Calu3 (cell line): Measurements from ENCODE around the gene AAK1. TPM values are rescaled to one million over a fixed set of nuclear protein-coding genes. Genes with fewer than 3 reads are reported as not detected.

ENCODE experiments used
- BruUV-seq: library from RNA; stranded (reverse); fragments of 400-500 nt; replicated peaks from 2 replicates; lab custom pipeline; 2021; lab: Mats Ljungman, UMichigan
- CTCF ChIA-PET: fragments of 300-600 bp; sonication (Branson Sonifier 250); formaldehyde crosslinking; loops from one replicate; lab custom pipeline; 2022; ENCODE audit warnings: antibody characterized with exemption; lab: Charles Lee
- DNase-seq: peaks from one replicate; pipeline ENCODE4 v3.0.0; 2022
- H3K27ac Mint-ChIP-seq: one replicate; pipeline ENCODE4 v1.8.0; 2022; ENCODE audit warnings: mixed read lengths; ENCODE audit not compliant: unreplicated experiment
- H3K27me3 Mint-ChIP-seq: one replicate; pipeline ENCODE4 v1.8.0; 2022; ENCODE audit warnings: mixed read lengths; ENCODE audit not compliant: unreplicated experiment
- H3K36me3 Mint-ChIP-seq: one replicate; pipeline ENCODE4 v1.8.0; 2022; ENCODE audit warnings: mild to moderate bottlenecking, moderate library complexity, mixed read lengths; ENCODE audit not compliant: insufficient read depth, unreplicated experiment
- H3K4me1 Mint-ChIP-seq: one replicate; pipeline ENCODE4 v1.8.0; 2022; ENCODE audit warnings: mild to moderate bottlenecking, low read depth, mixed read lengths; ENCODE audit not compliant: unreplicated experiment
- H3K4me3 Mint-ChIP-seq: one replicate; pipeline ENCODE4 v1.8.0; 2022; ENCODE audit warnings: mild to moderate bottlenecking, low read depth, moderate library complexity, mixed read lengths; ENCODE audit not compliant: unreplicated experiment
- H3K9me3 Mint-ChIP-seq: one replicate; pipeline ENCODE4 v1.8.0; 2022; ENCODE audit warnings: low read depth, mixed read lengths; ENCODE audit not compliant: unreplicated experiment
- intact Hi-C: fragments of 100-400 bp; cut with micrococcal nuclease; formaldehyde crosslinking; loops from one replicate; pipeline ENCODE4 v1.10.0; 2022; ENCODE audit not compliant: unreplicated experiment
- total RNA-seq: library from RNA; stranded (reverse); gene quantifications from 2 replicates; pipeline ENCODE4 v1.2.3, GENCODE V29; 2022
- TF ChIP-seq, protein P1 (sequence below): fragments of 200-600 bp; IDR thresholded peaks from one replicate; pipeline ENCODE4 v1.8.0; 2022; ENCODE audit warnings: antibody characterized with exemption; ENCODE audit not compliant: unreplicated experiment

AAK1 gene
- total RNA-seq, 1 experiment from 2014 or later = 46.7 TPM

DNA sequence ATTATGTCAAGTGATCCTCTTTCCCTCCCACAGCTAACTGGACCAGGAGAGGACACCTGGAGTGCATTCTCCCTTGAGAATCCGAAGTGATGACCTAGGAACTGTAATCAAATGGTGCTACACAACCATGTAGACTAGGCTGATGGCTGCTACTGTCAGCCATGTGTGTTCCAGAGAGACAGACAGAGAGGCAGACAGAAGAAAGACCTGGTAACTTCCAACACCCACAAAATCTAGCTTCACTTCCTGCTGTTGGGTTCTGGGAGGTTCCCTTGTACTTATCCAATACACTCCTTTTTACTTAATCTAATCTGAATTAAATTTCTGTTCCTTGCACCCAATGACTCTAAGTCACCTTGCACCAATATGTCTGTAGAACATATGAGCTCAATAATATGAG, 72.3 kb downstream of the AAK1 start:
- CTCF ChIA-PET = interaction anchor here (0.8 to 1.6 kb wide), 3 partner anchors 10 to 154 kb away, joined by 3 to 4 read pairs (median 3); no protein-coding TSS in a partner anchor
- no peaks in the 10 kb centered on the region for H3K9me3 Mint-ChIP-seq
- no peak for DNase-seq
- no peak overlapping the region for H3K4me3 Mint-ChIP-seq
- intact Hi-C loops = no loop called here
- no peak overlapping the region for H3K27ac Mint-ChIP-seq
- no peaks in the 10 kb centered on the region for H3K36me3 Mint-ChIP-seq
- H3K27me3 Mint-ChIP-seq = no peaks in the 10 kb centered on the region
- H3K4me1 Mint-ChIP-seq = peaks cover 75% of the 10 kb centered on the region
- no TSS peak for BruUV-seq
- TF ChIP-seq, protein P1, sequence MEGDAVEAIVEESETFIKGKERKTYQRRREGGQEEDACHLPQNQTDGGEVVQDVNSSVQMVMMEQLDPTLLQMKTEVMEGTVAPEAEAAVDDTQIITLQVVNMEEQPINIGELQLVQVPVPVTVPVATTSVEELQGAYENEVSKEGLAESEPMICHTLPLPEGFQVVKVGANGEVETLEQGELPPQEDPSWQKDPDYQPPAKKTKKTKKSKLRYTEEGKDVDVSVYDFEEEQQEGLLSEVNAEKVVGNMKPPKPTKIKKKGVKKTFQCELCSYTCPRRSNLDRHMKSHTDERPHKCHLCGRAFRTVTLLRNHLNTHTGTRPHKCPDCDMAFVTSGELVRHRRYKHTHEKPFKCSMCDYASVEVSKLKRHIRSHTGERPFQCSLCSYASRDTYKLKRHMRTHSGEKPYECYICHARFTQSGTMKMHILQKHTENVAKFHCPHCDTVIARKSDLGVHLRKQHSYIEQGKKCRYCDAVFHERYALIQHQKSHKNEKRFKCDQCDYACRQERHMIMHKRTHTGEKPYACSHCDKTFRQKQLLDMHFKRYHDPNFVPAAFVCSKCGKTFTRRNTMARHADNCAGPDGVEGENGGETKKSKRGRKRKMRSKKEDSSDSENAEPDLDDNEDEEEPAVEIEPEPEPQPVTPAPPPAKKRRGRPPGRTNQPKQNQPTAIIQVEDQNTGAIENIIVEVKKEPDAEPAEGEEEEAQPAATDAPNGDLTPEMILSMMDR = no peak

DNA sequence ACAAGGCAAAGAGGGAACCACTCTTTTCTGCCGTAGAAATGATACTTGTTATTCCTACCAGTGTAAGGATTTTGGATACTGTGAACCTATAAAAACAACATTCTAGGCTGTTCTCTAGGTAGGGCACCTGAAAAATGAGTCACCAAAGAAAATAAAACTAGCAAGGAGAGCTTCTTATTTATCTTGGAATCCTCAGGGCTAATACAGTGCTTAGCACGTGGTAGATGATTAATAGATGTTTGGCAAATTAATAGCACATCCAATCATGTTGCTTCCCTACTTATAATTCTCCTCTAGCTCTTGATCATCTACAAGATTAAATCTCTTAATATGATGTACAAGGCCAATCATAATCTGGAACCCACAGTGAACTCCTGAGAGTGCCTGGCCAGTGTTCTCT, 73.1 kb downstream of the AAK1 start:
- no peak overlapping the region for H3K27ac Mint-ChIP-seq
- no peaks in the 10 kb centered on the region for H3K27me3 Mint-ChIP-seq
- CTCF ChIA-PET = interaction anchor here (0.6 to 1.6 kb wide), 5 partner anchors 10 to 154 kb away, joined by 3 to 6 read pairs (median 3); no protein-coding TSS in a partner anchor
- BruUV-seq = no TSS peak
- H3K9me3 Mint-ChIP-seq = no peaks in the 10 kb centered on the region
- no peak overlapping the region for H3K4me3 Mint-ChIP-seq
- no peak for DNase-seq
- TF ChIP-seq, protein P1 = no peak
- intact Hi-C loops = no loop called here
- peaks cover 68% of the 10 kb centered on the region for H3K4me1 Mint-ChIP-seq
- H3K36me3 Mint-ChIP-seq = no peaks in the 10 kb centered on the region

DNA sequence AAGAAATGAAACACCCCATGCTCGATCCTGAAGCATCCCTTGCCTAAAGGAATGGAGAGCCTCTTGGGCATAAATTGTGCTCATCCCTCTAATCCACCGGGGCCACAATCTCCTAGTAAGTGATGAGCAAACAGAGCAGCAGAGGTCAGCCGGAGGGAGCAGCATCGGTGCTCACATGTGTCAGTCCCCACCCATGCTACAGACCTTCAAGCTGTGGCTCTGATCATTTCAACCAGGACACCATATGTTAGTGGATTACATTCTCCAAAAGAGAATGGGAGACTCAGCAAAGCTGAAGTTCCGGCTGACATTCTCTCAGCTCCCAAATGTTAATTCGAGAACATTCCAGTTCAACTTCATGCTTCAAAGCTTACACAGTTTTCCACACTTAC, 75.6 kb downstream of the AAK1 start:
- no peaks in the 10 kb centered on the region for H3K36me3 Mint-ChIP-seq
- H3K9me3 Mint-ChIP-seq = no peaks in the 10 kb centered on the region
- no peaks in the 10 kb centered on the region for H3K27me3 Mint-ChIP-seq
- TF ChIP-seq, protein P1 = no peak
- no TSS peak for BruUV-seq
- peaks cover 62% of the 10 kb centered on the region for H3K4me1 Mint-ChIP-seq
- H3K4me3 Mint-ChIP-seq = no peak overlapping the region
- CTCF ChIA-PET = no interaction called here
- intact Hi-C loops = loop anchor here (5.0 kb wide), 2 partner anchors 34 to 74 kb away; partner anchors contain the start of gene AAK1
- H3K27ac Mint-ChIP-seq = no peak overlapping the region
- DNase-seq = no peak

DNA sequence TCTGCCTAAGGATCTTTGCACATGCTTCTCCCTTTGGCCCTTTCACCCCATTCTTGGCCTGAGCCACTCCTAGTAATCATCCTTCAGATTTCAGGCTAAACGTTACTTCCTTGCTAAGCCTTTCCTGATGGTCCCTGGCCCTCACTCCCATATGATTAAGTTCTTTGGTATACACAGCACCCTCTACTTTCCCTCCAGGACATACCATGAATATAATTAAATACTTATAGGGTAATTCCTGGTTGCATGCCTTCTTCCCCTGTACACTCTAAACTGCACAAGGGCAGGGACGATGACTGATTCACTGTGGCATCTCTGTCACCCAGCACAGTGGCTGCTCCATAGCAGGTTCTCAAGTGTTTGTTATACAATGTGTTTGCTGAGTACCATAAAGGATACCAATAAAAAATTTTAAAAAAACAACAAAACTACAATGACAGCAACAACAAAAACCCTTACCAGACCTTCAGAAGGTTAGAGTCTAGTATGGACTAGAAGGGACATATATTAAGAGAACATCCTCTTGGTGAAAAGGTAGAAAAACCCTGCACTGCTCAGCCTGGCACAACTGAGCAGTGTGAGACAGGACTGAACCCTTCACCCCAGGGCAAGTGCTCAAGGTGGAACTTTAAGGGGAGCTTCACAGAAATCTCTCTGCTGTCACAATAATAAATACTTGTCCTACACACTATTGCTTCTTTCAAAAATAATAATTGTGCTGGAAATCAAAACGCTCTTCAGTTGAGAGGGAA, 76.2 kb downstream of the AAK1 start:
- CTCF ChIA-PET = no interaction called here
- TF ChIP-seq, protein P1 = no peak
- peak overlapping the region; percentile 15 for H3K27ac Mint-ChIP-seq
- DNase-seq = peak; percentile 25
- BruUV-seq = no TSS peak
- H3K4me1 Mint-ChIP-seq = peaks cover 57% of the 10 kb centered on the region
- no peaks in the 10 kb centered on the region for H3K27me3 Mint-ChIP-seq
- no peak overlapping the region for H3K4me3 Mint-ChIP-seq
- intact Hi-C loops = loop anchor here (5.0 kb wide), 2 partner anchors 35 to 75 kb away; partner anchors contain the start of gene AAK1
- no peaks in the 10 kb centered on the region for H3K36me3 Mint-ChIP-seq
- H3K9me3 Mint-ChIP-seq = no peaks in the 10 kb centered on the region
